GM12878 (cell line): ENCODE measurements around the gene TCEAL4. TPM values are rescaled to one million over a fixed set of nuclear protein-coding genes. Genes with fewer than 3 reads are reported as not detected.

Source experiments
- ATAC-seq: fragments of 200-7000 bp; cut with Tn5 transposase; 3 replicates; pipeline ENCODE4 v1.9.1; 2020; ENCODE audit warnings: mild to moderate bottlenecking, moderate library complexity
- BruUV-seq: library from RNA; stranded (reverse); fragments of 400-500 nt; replicated peaks from 2 replicates; lab custom pipeline; 2021; lab: Mats Ljungman, UMichigan
- CTCF ChIA-PET: fragments of 300-600 bp; sonication (Branson Sonifier 250); formaldehyde crosslinking; extraction: SDS; loops from one replicate; lab custom pipeline; 2021; ENCODE audit warnings: inconsistent platforms; lab: Yijun Ruan, JAX
- POLR2A ChIA-PET: fragments of 350-600 bp; formaldehyde crosslinking; extraction: SDS; loops from one replicate; lab custom pipeline; 2021; ENCODE audit warnings: inconsistent platforms; lab: Charles Lee
- RAD21 ChIA-PET: fragments of 300-600 bp; sonication (Branson Sonifier 250); formaldehyde crosslinking; loops from one replicate; lab custom pipeline; 2023; ENCODE audit warnings: antibody characterized with exemption; ENCODE audit not compliant: unreplicated experiment; lab: Charles Lee
- SMC1A ChIA-PET: fragments of 300-600 bp; sonication (Branson Sonifier 250); formaldehyde crosslinking; loops from one replicate; lab custom pipeline; 2023; ENCODE audit not compliant: unreplicated experiment, uncharacterized antibody; lab: Charles Lee
- DNase-seq: peaks from one replicate; pipeline ENCODE4 v3.0.0-alpha.2; 2011; ENCODE audit warnings: low read depth, low spot score
- FAIRE-seq: peaks from 3 replicates; lab custom pipeline; 2011; peaks lifted over from hg19 to GRCh38; lab: Jason Lieb, UNC
- H2AFZ ChIP-seq: 2 replicates; pipeline ENCODE4 v1.6.0; 2011; ENCODE audit warnings: low read depth, low read length, control low read depth; ENCODE audit not compliant: control insufficient read depth
- H3K27ac ChIP-seq: 2 replicates; pipeline ENCODE4 v1.5.1; 2011; ENCODE audit warnings: control low read depth; ENCODE audit not compliant: control insufficient read depth, insufficient read depth
- H3K27me3 ChIP-seq, 2 experiments: replicated peaks in 1 of 2; 2 replicates each; pipeline versions ENCODE4 v1.6.0 to v1.6.1; 2011; ENCODE audit warnings: low read length in 1 of 2; ENCODE audit not compliant: control insufficient read depth in 2 of 2, insufficient read depth in 2 of 2
- H3K36me3 ChIP-seq, 2 experiments: 2 replicates each; pipeline ENCODE4 v1.5.1; 2011; ENCODE audit warnings: low read length in 1 of 2; ENCODE audit not compliant: control insufficient read depth in 2 of 2, insufficient read depth in 2 of 2
- H3K4me1 ChIP-seq: 2 replicates; pipeline ENCODE4 v1.6.1; 2011; ENCODE audit warnings: mild to moderate bottlenecking, low read length, moderate library complexity, mixed read lengths; ENCODE audit not compliant: control insufficient read depth, insufficient read depth
- H3K4me2 ChIP-seq: 2 replicates; pipeline ENCODE4 v1.6.0; 2011; ENCODE audit warnings: control low read depth; ENCODE audit not compliant: control insufficient read depth, insufficient read depth
- H3K4me3 ChIP-seq: fragments of 200-600 bp; sonication (generic); 2 replicates; pipeline ENCODE4 v1.5.1; 2016
- H3K79me2 ChIP-seq: 2 replicates; pipeline ENCODE4 v1.6.0; 2011; ENCODE audit warnings: low read length; ENCODE audit not compliant: control insufficient read depth, insufficient read depth
- H3K9ac ChIP-seq: 2 replicates; pipeline ENCODE4 v1.8.0; 2011; ENCODE audit warnings: low read length, control low read depth, mixed read lengths; ENCODE audit not compliant: control insufficient read depth, insufficient read depth
- H3K9me3 ChIP-seq: replicated peaks from 3 replicates; pipeline ENCODE4 v1.5.1; 2011; ENCODE audit warnings: mild to moderate bottlenecking, low read length; ENCODE audit not compliant: control insufficient read depth, insufficient read depth
- H4K20me1 ChIP-seq: 2 replicates; pipeline ENCODE4 v1.6.0; 2011; ENCODE audit not compliant: control insufficient read depth, insufficient read depth
- ASH2L ChIP-seq: fragments of 300-600, 200-600 bp; sonication (generic); IDR thresholded peaks from 2 replicates; pipeline ENCODE4 v1.6.1; 2017; ENCODE audit warnings: low read depth, mild to moderate bottlenecking, borderline replicate concordance
- CEBPB ChIP-seq, 2 experiments: fragments of 150-350 bp in 1 of 2; IDR thresholded peaks; 2 replicates each; pipeline ENCODE4 v1.6.1; 2012 to 2014; ENCODE audit warnings: low read depth in 2 of 2, low read length in 2 of 2, borderline replicate concordance in 1 of 2, inconsistent platforms in 1 of 2
- CHD2 ChIP-seq: IDR thresholded peaks from 2 replicates; pipeline ENCODE4 v1.6.1; 2011; ENCODE audit warnings: low read depth, low read length, improper control_type of control experiment, borderline replicate concordance
- CREB1 ChIP-seq: IDR thresholded peaks from 2 replicates; pipeline ENCODE4 v1.6.1; 2012; ENCODE audit warnings: low read depth, mild to moderate bottlenecking, inconsistent platforms
- PRDM15 ChIP-seq: fragments of 450-650 bp; formaldehyde crosslinking; IDR thresholded peaks from 2 replicates; pipeline ENCODE4 v1.4.0; 2020; ENCODE audit warnings: mild to moderate bottlenecking, moderate library complexity
- SMAD1 ChIP-seq: fragments of 450-650 bp; IDR thresholded peaks from 2 replicates; pipeline ENCODE4 v1.6.1; 2018; ENCODE audit warnings: mild to moderate bottlenecking, low read depth; ENCODE audit not compliant: partially characterized antibody
- STAT3 ChIP-seq: IDR thresholded peaks from 2 replicates; pipeline ENCODE4 v1.6.1; 2011; ENCODE audit warnings: low read depth, low read length, improper control_type of control experiment
- SUZ12 ChIP-seq: fragments of 200-600 bp; sonication (generic); IDR thresholded peaks from one replicate; pipeline ENCODE4 v1.6.1; 2018; ENCODE audit warnings: antibody characterized with exemption, mild to moderate bottlenecking; ENCODE audit not compliant: unreplicated experiment
- ZNF24 ChIP-seq: fragments of 450-650 bp; IDR thresholded peaks from 2 replicates; pipeline ENCODE4 v1.6.1; 2017; ENCODE audit warnings: antibody characterized with exemption, mild to moderate bottlenecking
- ZNF274 ChIP-seq: IDR thresholded peaks from one replicate; pipeline ENCODE4 v1.8.0; 2011; ENCODE audit not compliant: insufficient read length, insufficient read depth
- in situ Hi-C: fragments of 300-500 bp; cut with MboI; formaldehyde crosslinking; loops from 9 replicates; pipeline ENCODE4 v1.14.3; 2018; ENCODE audit warnings: mixed read lengths
- intact Hi-C: fragments of 100-400 bp; cut with micrococcal nuclease; formaldehyde crosslinking; loops from one replicate; pipeline ENCODE4 v1.14.2; 2022; ENCODE audit not compliant: unreplicated experiment
- polyA plus RNA-seq, 11 experiments: library from polyadenylated mRNA; depleted of rRNA in 4 of 11; unstranded in 6 of 11; stranded (reverse) in 5 of 11; fragments of >200 nt; fragmentation: Nextera tagmentation in 4 of 11; fragmentation: Illumina TruSeq in 1 of 11; extraction: Ambion mirVana in 4 of 11; extraction: Trizol in 1 of 11; gene quantifications; 1 replicate in 1 of 11; 2 replicates in 10 of 11; pipeline versions ENCODE4 v1.2.1 to v1.2.3, GENCODE V29; 2011 to 2016; ENCODE audit warnings: inconsistent platforms in 2 of 11, missing spikeins in 2 of 11, low read depth in 1 of 11
- total RNA-seq, 4 experiments: library from RNA; depleted of rRNA in 3 of 4; stranded (reverse); fragments of >200 nt in 3 of 4; fragmentation: Illumina TruSeq in 1 of 4; extraction: Trizol in 1 of 4; gene quantifications; 2 replicates each; pipeline versions ENCODE4 v1.2.1 to v1.2.3, GENCODE V29; 2013 to 2021
- TF ChIP-seq, protein P1 (sequence below): fragments of 450-650 bp; IDR thresholded peaks from 2 replicates; pipeline ENCODE4 v1.6.1; 2014; ENCODE audit warnings: mild to moderate bottlenecking

TCEAL4 gene
- total and polyA plus RNA-seq, 10 of the 15 experiments (the other 5 are each of a cell fraction or from before 2014, with no cell fraction given) = 9.6 to 63.8 (median 32.1) TPM

- H3K4me1 ChIP-seq = no peaks in the 10 kb centered on the region
- TF ChIP-seq ZNF274 (no peak), CEBPB (IDR thresholded peaks at IDR 0.05; ENCODE audit: borderline replicate concordance in 1 of 2, low read depth in 2 of 2, low read length in 2 of 2) (no peak), ASH2L (no peak), CREB1 (no peak), CHD2 (no peak), ZNF24 (no peak), SUZ12 (no peak), SMAD1 (no peak), PRDM15 (no peak), STAT3 (no peak)
- TF ChIP-seq, protein P1, sequence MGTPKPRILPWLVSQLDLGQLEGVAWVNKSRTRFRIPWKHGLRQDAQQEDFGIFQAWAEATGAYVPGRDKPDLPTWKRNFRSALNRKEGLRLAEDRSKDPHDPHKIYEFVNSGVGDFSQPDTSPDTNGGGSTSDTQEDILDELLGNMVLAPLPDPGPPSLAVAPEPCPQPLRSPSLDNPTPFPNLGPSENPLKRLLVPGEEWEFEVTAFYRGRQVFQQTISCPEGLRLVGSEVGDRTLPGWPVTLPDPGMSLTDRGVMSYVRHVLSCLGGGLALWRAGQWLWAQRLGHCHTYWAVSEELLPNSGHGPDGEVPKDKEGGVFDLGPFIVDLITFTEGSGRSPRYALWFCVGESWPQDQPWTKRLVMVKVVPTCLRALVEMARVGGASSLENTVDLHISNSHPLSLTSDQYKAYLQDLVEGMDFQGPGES = no peak
- TF ChIP-seq, all 136 proteins: peak for 0
- Histone ChIP-seq H3K9ac (no peak overlapping the region), H3K4me3 (no peak overlapping the region), H3K9me3 (no peaks in the 10 kb centered on the region), H2AFZ (no peak overlapping the region), H3K27ac (no peak overlapping the region), H3K36me3 (no peaks in the 10 kb centered on the region), H4K20me1 (no peaks in the 10 kb centered on the region), H3K4me2 (no peak overlapping the region), H3K79me2 (no peaks in the 10 kb centered on the region), H3K27me3 (no peaks in the 10 kb centered on the region)
- no peak for ATAC-seq
- DNase-seq = no peak
- SMC1A ChIA-PET = interaction anchor here (1.2 kb wide), 1 partner anchor 9 kb away, joined by 3 read pairs; no protein-coding TSS in a partner anchor
- POLR2A ChIA-PET = no interaction called here
- no peak for FAIRE-seq
- RAD21 ChIA-PET = interaction anchor here (0.6 to 0.8 kb wide), 3 partner anchors 9 to 147 kb away, joined by 3 to 5 read pairs (median 3); partner anchors contain the start of gene TCEAL4
- CTCF ChIA-PET = interaction anchor here (1.0 to 1.3 kb wide), 2 partner anchors 15 to 173 kb away, joined by 3 read pairs; no protein-coding TSS in a partner anchor
- no TSS peak for BruUV-seq
- in situ Hi-C loops (no loop called here), intact Hi-C loops (loop anchor here (10.0 kb wide), 1 partner anchor 596 kb away; no protein-coding TSS in a partner anchor)
Measured at GRCh38 chrX:103538728-103539127, 46.6 kb upstream of the TCEAL4 start.
